Spleen (tissue), 7 donors: ENCODE measurements around the gene NAT10.

Experiments
- POLR2A ChIP-seq, 3 donors: fragments of 450-650 bp; IDR thresholded peaks; one replicate each; pipeline ENCODE4 v1.5.1; 2017; ENCODE audit warnings: antibody characterized with exemption in 3 of 3, mild to moderate bottlenecking in 1 of 3
- POLR2AphosphoS5 ChIP-seq, 3 donors: sonication (generic); formaldehyde crosslinking; IDR thresholded peaks; one replicate each; pipeline ENCODE4 v1.5.1; 2017; ENCODE audit warnings: antibody characterized with exemption in 3 of 3
- TF ChIP-seq, protein P1 (sequence below), 11 experiments: fragments of 200-600 bp in 7 of 11; fragments of 450-650 bp in 4 of 11; sonication (generic) in 4 of 11; IDR thresholded peaks in 8 of 11; conservative IDR thresholded peaks in 3 of 11; 1 replicate in 7 of 11; 2 replicates in 4 of 11; pipeline versions ENCODE4 v1.4.0 to v1.8.0; 2016 to 2021; ENCODE audit warnings: antibody characterized with exemption in 11 of 11, inconsistent platforms in 4 of 11, mild to moderate bottlenecking in 1 of 11
- donor health status: DM: no; HTN: no; CAD: no; lungs with moderate emphysema.
- donor health status: DM: no; HTN: no; CAD: no.
- donor health status: DM: no; HTN: no; CAD: no.

DNA sequence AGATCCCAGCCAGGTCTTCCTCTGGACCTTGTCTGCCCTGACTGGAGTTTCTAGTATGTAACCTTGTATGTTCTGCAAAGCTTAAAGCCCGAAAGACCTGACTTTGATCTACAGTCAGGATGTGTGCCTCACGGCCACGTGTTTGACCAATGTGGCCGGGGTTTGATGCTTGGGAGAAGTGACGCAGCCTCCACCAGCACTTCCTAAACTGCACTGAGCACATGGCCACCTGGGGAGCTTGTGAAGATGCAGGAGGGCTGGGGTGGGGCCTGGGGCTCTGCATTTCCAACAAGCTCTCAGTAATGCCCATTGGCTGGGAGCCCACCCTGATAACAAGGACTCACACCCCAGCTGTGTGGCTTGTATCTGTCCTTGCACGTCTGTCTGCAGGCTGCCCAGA lies 53.2 kb downstream of the NAT10 start:
- no peak for TF ChIP-seq POLR2A (IDR thresholded peaks at IDR 0.05)
- TF ChIP-seq, protein P1, sequence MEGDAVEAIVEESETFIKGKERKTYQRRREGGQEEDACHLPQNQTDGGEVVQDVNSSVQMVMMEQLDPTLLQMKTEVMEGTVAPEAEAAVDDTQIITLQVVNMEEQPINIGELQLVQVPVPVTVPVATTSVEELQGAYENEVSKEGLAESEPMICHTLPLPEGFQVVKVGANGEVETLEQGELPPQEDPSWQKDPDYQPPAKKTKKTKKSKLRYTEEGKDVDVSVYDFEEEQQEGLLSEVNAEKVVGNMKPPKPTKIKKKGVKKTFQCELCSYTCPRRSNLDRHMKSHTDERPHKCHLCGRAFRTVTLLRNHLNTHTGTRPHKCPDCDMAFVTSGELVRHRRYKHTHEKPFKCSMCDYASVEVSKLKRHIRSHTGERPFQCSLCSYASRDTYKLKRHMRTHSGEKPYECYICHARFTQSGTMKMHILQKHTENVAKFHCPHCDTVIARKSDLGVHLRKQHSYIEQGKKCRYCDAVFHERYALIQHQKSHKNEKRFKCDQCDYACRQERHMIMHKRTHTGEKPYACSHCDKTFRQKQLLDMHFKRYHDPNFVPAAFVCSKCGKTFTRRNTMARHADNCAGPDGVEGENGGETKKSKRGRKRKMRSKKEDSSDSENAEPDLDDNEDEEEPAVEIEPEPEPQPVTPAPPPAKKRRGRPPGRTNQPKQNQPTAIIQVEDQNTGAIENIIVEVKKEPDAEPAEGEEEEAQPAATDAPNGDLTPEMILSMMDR (IDR thresholded peaks at IDR 0.05 in 8 of 11, conservative IDR thresholded peaks at IDR 0.05 in 3 of 11): no peak
- TF ChIP-seq POLR2AphosphoS5 (IDR thresholded peaks at IDR 0.05): no peak
